GM12891 (cell line): ENCODE measurements around the gene ZNF160. TPM values are rescaled to one million over a fixed set of nuclear protein-coding genes. Genes with fewer than 3 reads are reported as not detected.
A peak's percentile ranks its signal among the peaks of the same experiment; 100 is the strongest.
"Not testable (repeated sequence)": the region's sequence is repeated elsewhere in the genome, so short reads cannot be mapped to it uniquely, and the experiment has no call there.

Experiments
- DNase-seq: peaks from one replicate; pipeline ENCODE4 v3.0.0; 2011; ENCODE audit warnings: low spot score; ENCODE audit not compliant: insufficient read length
- FAIRE-seq: peaks from 2 replicates; lab custom pipeline; 2011; peaks lifted over from hg19 to GRCh38; lab: Jason Lieb, UNC
- PAX5 ChIP-seq: IDR thresholded peaks from 2 replicates; pipeline ENCODE4 v1.6.1; 2011; ENCODE audit warnings: low read length, moderate library complexity, mild to moderate bottlenecking; ENCODE audit not compliant: insufficient read depth, severe bottlenecking
- POLR2A ChIP-seq: IDR thresholded peaks from 2 replicates; pipeline ENCODE4 v1.6.1; 2011; ENCODE audit warnings: low read depth, low read length, control low read depth
- POLR2AphosphoS5 ChIP-seq: IDR thresholded peaks from 2 replicates; pipeline ENCODE4 v1.6.1; 2011; ENCODE audit warnings: low read depth, low read length, control low read depth
- POU2F2 ChIP-seq: IDR thresholded peaks from 2 replicates; pipeline ENCODE4 v1.6.1; 2011; ENCODE audit warnings: low read depth, mild to moderate bottlenecking, control low read depth, low read length, moderate library complexity
- SPI1 ChIP-seq: IDR thresholded peaks from 2 replicates; pipeline ENCODE4 v1.6.1; 2011; ENCODE audit warnings: low read depth, low read length, control low read depth
- TAF1 ChIP-seq: IDR thresholded peaks from 2 replicates; pipeline ENCODE4 v1.6.1; 2011; ENCODE audit warnings: low read depth, low read length, control low read depth
- polyA plus RNA-seq: library from polyadenylated mRNA; unstranded; fragments of >200 nt; gene quantifications from one replicate; pipeline ENCODE4 v1.2.1, GENCODE V29; 2012; ENCODE audit warnings: low read depth, missing spikeins, inconsistent platforms; ENCODE audit not compliant: missing spikeins

Gene ZNF160
- 11.5 TPM for polyA plus RNA-seq

- TF ChIP-seq POLR2A (peak; percentile 95), SPI1 (peak; percentile 19; the same call in 1 of the 2 replicates), POLR2AphosphoS5 (peak; percentile 94), TAF1 (peak; percentile 92), POU2F2 (peak; percentile 69), PAX5 (no peak)
- peak; percentile 99 for DNase-seq
- FAIRE-seq = peak; percentile 92
Observed at GRCh38 chr19:53103234-53104203, at the start of gene ZNF160. ZNF160 (minus strand) TSS chr19:53103422; CDS start chr19:53086276, 17,146 bp downstream.

DNA sequence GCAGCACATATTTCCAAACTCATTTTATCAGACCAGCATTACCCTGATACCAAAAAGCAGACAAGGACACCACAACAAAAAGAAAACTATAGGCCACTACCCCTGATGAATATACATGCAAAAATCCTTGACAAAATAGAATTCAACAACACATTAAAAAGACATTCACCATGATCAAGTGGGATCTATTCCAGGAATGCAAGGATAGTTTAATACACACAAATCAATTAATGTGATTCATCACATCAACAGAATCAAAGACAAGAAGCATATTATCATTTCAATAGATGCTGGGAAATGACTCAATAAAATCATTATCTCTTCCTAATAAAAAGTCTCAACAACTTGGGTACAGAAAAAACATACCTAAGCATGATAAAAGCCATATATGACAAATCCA, 44.4 kb upstream of the ZNF160 start:
- no peak for DNase-seq
- no peak for TF ChIP-seq POU2F2
- TF ChIP-seq TAF1 = no peak
- TF ChIP-seq PAX5 = no peak
- TF ChIP-seq SPI1 = no peak
- no peak for TF ChIP-seq POLR2AphosphoS5
- no peak for TF ChIP-seq POLR2A
- no peak for FAIRE-seq

GRCh38 chr19:53140351-53140750, 37.1 kb upstream of the ZNF160 start:
- TF ChIP-seq POLR2A (no peak), SPI1 (no peak), POLR2AphosphoS5 (no peak), PAX5 (no peak)
- FAIRE-seq = no peak
- DNase-seq = no peak

- DNase-seq (no peak), FAIRE-seq (no peak)
- TF ChIP-seq POLR2A (no peak), SPI1 (no peak)
Observed at GRCh38 chr19:53136432-53136831, 33.2 kb upstream of the ZNF160 start.

GRCh38 chr19:53132141-53132991, 29.1 kb upstream of the ZNF160 start, which contains the start of gene ZNF415:
ZNF415 (minus strand) TSS chr19:53132910; CDS start chr19:53122676, 10,234 bp downstream.
- TF ChIP-seq SPI1 (no peak), POLR2AphosphoS5 (no peak), POLR2A (no peak), POU2F2 (no peak), PAX5 (no peak), TAF1 (no peak)
- FAIRE-seq (peak; percentile 31), DNase-seq (peak; percentile 39)

DNA sequence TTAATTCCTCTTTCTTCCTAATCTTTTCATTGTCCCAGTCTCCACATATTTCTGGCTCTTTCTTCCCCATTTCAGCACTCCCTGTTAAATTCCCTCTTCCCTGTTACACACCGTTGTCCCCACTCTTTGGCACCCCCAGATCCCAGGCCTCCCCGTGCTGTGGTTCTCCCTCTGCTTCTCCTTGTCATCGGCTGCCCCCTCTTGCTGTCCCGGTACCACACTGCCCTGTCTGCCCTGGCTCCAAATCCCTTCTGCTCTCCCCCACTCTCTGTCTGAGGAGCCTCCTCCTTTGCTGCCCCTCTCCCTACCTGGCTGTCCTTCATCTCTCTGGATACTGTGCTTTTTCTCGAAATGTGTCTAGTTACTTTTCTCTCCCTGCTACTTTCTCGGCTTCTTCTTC, 28.5 kb upstream of the ZNF160 start:
- TF ChIP-seq POLR2AphosphoS5 = no peak
- TF ChIP-seq PAX5 = no peak
- TF ChIP-seq SPI1 = no peak
- no peak for TF ChIP-seq POLR2A
- TF ChIP-seq TAF1 = no peak
- FAIRE-seq (no peak), DNase-seq (no peak)

DNA sequence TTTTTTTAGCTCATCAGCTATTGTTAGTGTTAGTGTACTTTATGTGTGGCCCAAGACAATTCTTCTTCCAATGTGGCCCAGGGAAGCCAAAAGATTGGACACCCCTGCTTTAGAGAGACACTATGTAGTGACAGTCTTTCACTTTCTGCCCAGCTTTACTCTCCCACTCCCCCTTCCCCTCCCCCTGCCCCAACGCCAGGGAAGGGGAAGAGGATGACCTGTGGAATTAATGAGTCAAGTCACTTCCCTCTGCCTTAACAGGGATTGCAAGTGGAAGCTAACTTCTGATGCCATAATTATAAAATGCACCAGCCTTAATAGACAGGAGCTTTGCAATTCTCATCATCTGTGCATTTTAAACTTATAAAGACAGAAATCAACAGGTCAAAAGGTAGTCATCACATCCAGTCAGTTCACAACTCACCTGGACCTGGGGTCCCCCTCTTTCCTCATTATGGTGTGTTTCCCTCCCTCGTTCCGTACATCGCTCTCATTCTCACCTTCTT, 27.9 kb upstream of the ZNF160 start:
- TF ChIP-seq TAF1 (no peak), SPI1 (no peak), POLR2AphosphoS5 (no peak), POLR2A (no peak), PAX5 (no peak)
- FAIRE-seq (no peak), DNase-seq (no peak)

GRCh38 chr19:53130506-53130905, 27.3 kb upstream of the ZNF160 start:
- DNase-seq (no peak), FAIRE-seq (no peak)
- no peak for TF ChIP-seq SPI1
- TF ChIP-seq POLR2AphosphoS5 = no peak

GRCh38 chr19:53126733-53127526, 23.7 kb upstream of the ZNF160 start:
- not testable (repeated sequence) for FAIRE-seq, DNase-seq
